ENCODE results near the gene SOS1. TPM values are rescaled to one million over a fixed set of nuclear protein-coding genes. Genes with fewer than 3 reads are reported as not detected.

SOS1 gene
- total and polyA plus RNA-seq, 3 donors from 2014 or later, result 27.0 to 48.7 (median 40.6) TPM

DNA sequence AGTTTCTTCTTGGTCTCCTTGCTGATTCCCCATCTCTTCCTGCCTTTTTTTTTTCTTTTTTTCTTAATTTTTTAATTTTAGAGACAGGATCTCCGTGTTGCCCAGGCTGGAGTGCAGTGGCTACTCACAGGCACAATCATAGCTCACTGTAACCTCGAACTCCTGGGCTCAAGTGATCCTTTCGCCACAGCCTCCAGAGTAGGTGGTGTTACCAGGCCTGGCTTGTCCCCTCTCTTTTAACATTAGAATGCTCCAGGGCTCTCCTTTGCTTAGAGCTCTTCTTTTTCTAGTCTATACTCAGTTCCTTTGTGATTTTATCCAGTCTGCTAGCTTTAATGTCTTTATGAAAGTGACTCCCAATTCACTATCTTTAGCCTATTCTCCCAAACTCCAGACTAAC is 141.9 kb downstream of the SOS1 start:
- Histone ChIP-seq H3K27me3 (no peaks in the 10 kb centered on the region), H3K4me3 (no peak overlapping the region), H3K4me1 (no peaks in the 10 kb centered on the region), H3K36me3 (ENCODE audit: low read depth, missing control alignments) (no peaks in the 10 kb centered on the region), H3K9me3 (no peaks in the 10 kb centered on the region), H3K27ac (no peak overlapping the region)
- no peak for DNase-seq
- no peak for TF ChIP-seq POLR2A (IDR thresholded peaks at IDR 0.05)
- TF ChIP-seq, protein P1, sequence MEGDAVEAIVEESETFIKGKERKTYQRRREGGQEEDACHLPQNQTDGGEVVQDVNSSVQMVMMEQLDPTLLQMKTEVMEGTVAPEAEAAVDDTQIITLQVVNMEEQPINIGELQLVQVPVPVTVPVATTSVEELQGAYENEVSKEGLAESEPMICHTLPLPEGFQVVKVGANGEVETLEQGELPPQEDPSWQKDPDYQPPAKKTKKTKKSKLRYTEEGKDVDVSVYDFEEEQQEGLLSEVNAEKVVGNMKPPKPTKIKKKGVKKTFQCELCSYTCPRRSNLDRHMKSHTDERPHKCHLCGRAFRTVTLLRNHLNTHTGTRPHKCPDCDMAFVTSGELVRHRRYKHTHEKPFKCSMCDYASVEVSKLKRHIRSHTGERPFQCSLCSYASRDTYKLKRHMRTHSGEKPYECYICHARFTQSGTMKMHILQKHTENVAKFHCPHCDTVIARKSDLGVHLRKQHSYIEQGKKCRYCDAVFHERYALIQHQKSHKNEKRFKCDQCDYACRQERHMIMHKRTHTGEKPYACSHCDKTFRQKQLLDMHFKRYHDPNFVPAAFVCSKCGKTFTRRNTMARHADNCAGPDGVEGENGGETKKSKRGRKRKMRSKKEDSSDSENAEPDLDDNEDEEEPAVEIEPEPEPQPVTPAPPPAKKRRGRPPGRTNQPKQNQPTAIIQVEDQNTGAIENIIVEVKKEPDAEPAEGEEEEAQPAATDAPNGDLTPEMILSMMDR (IDR thresholded peaks at IDR 0.05), result no peak
- intact Hi-C loops (cut with DNase I; ENCODE audit: low total_unique reads), result no loop called here
- WGBS, 2 donors, result 92 to 98% methylated on average over 3 of the region's 3 CpGs

DNA sequence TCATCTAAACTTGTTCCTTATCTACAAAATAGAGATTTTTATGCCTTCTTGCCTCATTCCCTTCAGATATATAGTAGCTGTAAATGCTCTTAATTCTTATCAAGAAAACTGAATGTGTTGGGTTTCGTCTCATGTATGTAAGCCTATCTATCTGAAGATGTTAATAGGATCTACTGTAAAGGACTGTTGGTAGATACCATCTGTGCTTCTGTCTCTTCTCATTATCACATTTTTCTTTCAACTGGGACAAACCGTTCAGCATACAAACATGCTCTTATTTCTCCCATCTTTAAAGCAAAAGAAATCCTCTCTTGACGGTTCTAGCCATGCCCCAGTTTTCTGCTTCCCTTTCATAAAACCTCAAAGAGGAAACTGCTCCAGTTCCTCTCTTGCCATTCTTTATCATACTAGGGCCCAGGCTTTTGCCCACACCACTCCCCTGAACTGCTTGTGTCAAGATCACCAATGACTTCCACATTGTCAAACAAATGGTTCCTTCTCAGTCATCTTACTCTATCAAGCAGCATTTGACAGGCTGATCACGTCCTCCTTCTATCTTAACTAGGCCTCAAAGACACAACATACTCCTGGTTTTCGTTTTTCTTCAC is 142.5 kb downstream of the SOS1 start:
- intact Hi-C loops (cut with DNase I; ENCODE audit: low total_unique reads), result no loop called here
- Histone ChIP-seq H3K27me3 (no peaks in the 10 kb centered on the region), H3K4me1 (no peaks in the 10 kb centered on the region), H3K9me3 (no peaks in the 10 kb centered on the region), H3K4me3 (no peak overlapping the region), H3K36me3 (ENCODE audit: low read depth, missing control alignments) (no peaks in the 10 kb centered on the region), H3K27ac (no peak overlapping the region)
- no peak for TF ChIP-seq POLR2A (IDR thresholded peaks at IDR 0.05)
- TF ChIP-seq, protein P1 (IDR thresholded peaks at IDR 0.05), result no peak
- no peak for DNase-seq
- WGBS, 2 donors, result 84 to 86% methylated on average over 5 of the region's 5 CpGs

GRCh38 chr2:38977047-38977446 is 143.8 kb downstream of the SOS1 start:
- TF ChIP-seq, protein P1 (IDR thresholded peaks at IDR 0.05), result no peak
- TF ChIP-seq POLR2A (IDR thresholded peaks at IDR 0.05), result no peak
- intact Hi-C loops (cut with DNase I; ENCODE audit: low total_unique reads), result no loop called here
- no peak for DNase-seq
- H3K27me3 ChIP-seq, result no peaks in the 10 kb centered on the region
- H3K36me3 ChIP-seq (ENCODE audit: low read depth, missing control alignments), result no peaks in the 10 kb centered on the region
- no peaks in the 10 kb centered on the region for H3K9me3 ChIP-seq
- no peak overlapping the region for H3K4me3 ChIP-seq
- 95% methylated on average over 3 of the region's 3 CpGs for WGBS, 2 donors
- no peak overlapping the region for H3K27ac ChIP-seq
- no peaks in the 10 kb centered on the region for H3K4me1 ChIP-seq

- Histone ChIP-seq H3K4me1 (no peaks in the 10 kb centered on the region), H3K36me3 (ENCODE audit: low read depth, missing control alignments) (no peaks in the 10 kb centered on the region), H3K27me3 (no peaks in the 10 kb centered on the region), H3K4me3 (no peak overlapping the region), H3K27ac (no peak overlapping the region), H3K9me3 (no peaks in the 10 kb centered on the region)
- no peak for DNase-seq
- TF ChIP-seq, protein P1 (IDR thresholded peaks at IDR 0.05), result no peak
- intact Hi-C loops (cut with DNase I; ENCODE audit: low total_unique reads), result no loop called here
- 58 to 63% methylated on average over 6 of the region's 6 CpGs for WGBS, 2 donors
These were observed 145.8 kb downstream of the SOS1 start for GRCh38 chr2:38975042-38975441.

DNA sequence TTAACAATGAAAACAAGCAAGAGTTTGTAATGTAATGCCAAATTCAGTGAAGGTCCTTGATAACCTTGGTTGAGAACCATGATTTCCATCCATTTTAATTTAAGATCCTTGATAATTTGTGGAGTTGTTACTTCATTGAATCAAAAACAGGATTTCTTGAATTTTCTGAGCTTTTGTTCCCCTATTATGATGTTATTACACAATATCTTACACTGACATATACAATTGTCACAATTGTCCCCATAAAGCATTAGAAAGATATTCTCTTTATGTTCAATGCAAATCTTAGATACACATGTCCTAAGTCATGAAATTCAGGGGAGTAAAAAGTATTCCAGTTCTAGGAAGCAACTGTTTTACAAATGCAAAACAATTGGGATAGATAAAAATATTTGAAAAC is 147.6 kb downstream of the SOS1 start:
- intact Hi-C loops (cut with DNase I; ENCODE audit: low total_unique reads), result no loop called here
- Histone ChIP-seq H3K36me3 (ENCODE audit: low read depth, missing control alignments) (no peaks in the 10 kb centered on the region), H3K27ac (no peak overlapping the region), H3K4me1 (no peaks in the 10 kb centered on the region), H3K9me3 (no peaks in the 10 kb centered on the region), H3K4me3 (no peak overlapping the region), H3K27me3 (no peaks in the 10 kb centered on the region)
- TF ChIP-seq, protein P1 (IDR thresholded peaks at IDR 0.05), result no peak
- no peak for TF ChIP-seq POLR2A (IDR thresholded peaks at IDR 0.05)
- DNase-seq, result no peak
